Fibroblast of villous mesenchyme (primary cell): Measurements from ENCODE around the gene SCAMP2. TPM values are rescaled to one million over a fixed set of nuclear protein-coding genes. Genes with fewer than 3 reads are reported as not detected.

ENCODE experiments used
- DNase-seq: peaks from one replicate; pipeline ENCODE4 v3.0.0-alpha.2; 2010; ENCODE audit warnings: low read depth
- H3K4me3 ChIP-seq: 2 replicates; pipeline ENCODE4 v1.5.1; 2011; ENCODE audit warnings: low read depth, mild to moderate bottlenecking, low read length
- CTCF ChIP-seq: IDR thresholded peaks from 2 replicates; pipeline ENCODE4 v1.5.1; 2012; ENCODE audit warnings: low read depth, mild to moderate bottlenecking, low read length; ENCODE audit not compliant: insufficient read depth
- total RNA-seq: library from RNA; depleted of rRNA; stranded (reverse); fragments of >200 nt; gene quantifications from 2 replicates; pipeline ENCODE4 v1.2.3, GENCODE V29; 2012

Gene SCAMP2
- total RNA-seq, 1 donor: 33.7 TPM

- H3K4me3 ChIP-seq: no peak within 1 kb of the TSS
- no peak for DNase-seq
- no peak for TF ChIP-seq CTCF
These were observed 60.6 kb downstream of the SCAMP2 start, which contains the start of gene LMAN1L for GRCh38 chr15:74812533-74812932. TSS of gene LMAN1L (plus strand) at chr15:74812835. CDS start at chr15:74812855, 20 bp downstream.

- no peak overlapping the region for H3K4me3 ChIP-seq
- DNase-seq: no peak
- TF ChIP-seq CTCF: no peak
These were observed 63.2 kb downstream of the SCAMP2 start for GRCh38 chr15:74809956-74810355.

GRCh38 chr15:74809242-74809641, 63.9 kb downstream of the SCAMP2 start:
- H3K4me3 ChIP-seq: no peak overlapping the region
- no peak for DNase-seq
- no peak for TF ChIP-seq CTCF

GRCh38 chr15:74808840-74809229, 64.3 kb downstream of the SCAMP2 start:
- no peak overlapping the region for H3K4me3 ChIP-seq
- TF ChIP-seq CTCF: no peak
- no peak for DNase-seq

GRCh38 chr15:74808078-74808839, 64.9 kb downstream of the SCAMP2 start:
- no peak overlapping the region for H3K4me3 ChIP-seq
- DNase-seq: no peak
- TF ChIP-seq CTCF: no peak

- TF ChIP-seq CTCF: no peak
- DNase-seq: no peak
- no peak overlapping the region for H3K4me3 ChIP-seq
These were observed 65.9 kb downstream of the SCAMP2 start for GRCh38 chr15:74807282-74807681.

GRCh38 chr15:74804935-74805334, 68.2 kb downstream of the SCAMP2 start:
- H3K4me3 ChIP-seq: no peak overlapping the region
- no peak for DNase-seq
- TF ChIP-seq CTCF: no peak
